ENCODE measurements around the gene CCDC70.
A peak's percentile ranks its signal among the peaks of the same experiment; 100 is the strongest.

CCDC70 gene

DNA sequence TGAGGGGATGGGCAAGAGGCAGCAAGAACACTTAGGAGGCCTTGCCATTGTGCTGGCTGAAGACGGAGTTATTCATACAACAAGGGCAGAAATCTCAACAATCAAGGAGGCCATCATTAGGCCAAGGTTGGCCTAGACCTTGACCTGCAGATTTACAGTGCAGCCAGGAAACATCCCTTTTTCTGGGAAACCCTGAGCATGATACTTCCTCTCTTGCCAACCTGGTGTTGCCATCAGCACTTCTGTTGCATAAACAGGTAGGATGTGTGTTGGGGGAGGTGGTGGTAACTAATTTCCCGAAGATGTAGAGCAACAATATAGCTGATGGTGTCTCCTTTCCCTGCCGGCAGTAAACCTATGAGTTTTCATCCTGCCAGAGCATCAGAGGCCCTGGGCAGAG, 24.8 kb upstream of the CCDC70 start:
- H3K4me3 ChIP-seq (replicated peaks; ENCODE audit: low read depth, low read length) = no peak overlapping the region
- TF ChIP-seq, protein P1, sequence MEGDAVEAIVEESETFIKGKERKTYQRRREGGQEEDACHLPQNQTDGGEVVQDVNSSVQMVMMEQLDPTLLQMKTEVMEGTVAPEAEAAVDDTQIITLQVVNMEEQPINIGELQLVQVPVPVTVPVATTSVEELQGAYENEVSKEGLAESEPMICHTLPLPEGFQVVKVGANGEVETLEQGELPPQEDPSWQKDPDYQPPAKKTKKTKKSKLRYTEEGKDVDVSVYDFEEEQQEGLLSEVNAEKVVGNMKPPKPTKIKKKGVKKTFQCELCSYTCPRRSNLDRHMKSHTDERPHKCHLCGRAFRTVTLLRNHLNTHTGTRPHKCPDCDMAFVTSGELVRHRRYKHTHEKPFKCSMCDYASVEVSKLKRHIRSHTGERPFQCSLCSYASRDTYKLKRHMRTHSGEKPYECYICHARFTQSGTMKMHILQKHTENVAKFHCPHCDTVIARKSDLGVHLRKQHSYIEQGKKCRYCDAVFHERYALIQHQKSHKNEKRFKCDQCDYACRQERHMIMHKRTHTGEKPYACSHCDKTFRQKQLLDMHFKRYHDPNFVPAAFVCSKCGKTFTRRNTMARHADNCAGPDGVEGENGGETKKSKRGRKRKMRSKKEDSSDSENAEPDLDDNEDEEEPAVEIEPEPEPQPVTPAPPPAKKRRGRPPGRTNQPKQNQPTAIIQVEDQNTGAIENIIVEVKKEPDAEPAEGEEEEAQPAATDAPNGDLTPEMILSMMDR (IDR thresholded peaks at IDR 0.05; ENCODE audit: low read length, missing control alignments) = no peak
- DNase-seq (ENCODE audit: low read depth) = no peak

DNA sequence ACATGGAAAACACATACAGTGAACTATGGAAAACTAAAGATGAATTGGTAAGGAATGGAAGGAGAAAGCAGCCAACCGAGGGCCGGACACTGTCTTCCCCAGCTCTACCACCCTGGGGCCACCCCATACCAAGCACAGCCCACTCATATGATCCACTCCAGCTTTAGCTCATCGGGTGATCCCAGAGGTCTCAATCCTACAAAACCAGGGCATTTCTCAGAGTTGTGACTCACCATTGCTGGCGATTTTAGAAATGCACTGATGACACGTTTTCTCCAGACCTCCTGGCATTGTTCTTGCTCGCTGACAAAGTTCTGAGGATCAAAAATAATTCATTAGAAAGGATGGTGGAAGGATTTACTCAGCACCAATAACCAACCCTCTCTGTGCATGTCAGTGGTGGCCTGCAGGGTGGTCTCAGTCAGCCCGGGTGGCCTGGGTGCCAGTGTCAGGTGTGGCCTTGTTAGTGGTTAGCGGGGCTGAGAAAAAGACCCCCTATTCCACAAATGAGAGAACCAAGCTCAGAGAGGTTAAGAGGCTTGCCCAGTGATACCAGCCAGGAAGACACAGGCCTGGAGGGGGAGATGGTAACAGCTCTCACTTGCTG, 23.4 kb upstream of the CCDC70 start:
- H3K4me3 ChIP-seq (replicated peaks; ENCODE audit: low read depth, low read length) = no peak overlapping the region
- TF ChIP-seq, protein P1 (IDR thresholded peaks at IDR 0.05; ENCODE audit: low read length, missing control alignments) = no peak
- peak; percentile 58 for DNase-seq (ENCODE audit: low read depth)

DNA sequence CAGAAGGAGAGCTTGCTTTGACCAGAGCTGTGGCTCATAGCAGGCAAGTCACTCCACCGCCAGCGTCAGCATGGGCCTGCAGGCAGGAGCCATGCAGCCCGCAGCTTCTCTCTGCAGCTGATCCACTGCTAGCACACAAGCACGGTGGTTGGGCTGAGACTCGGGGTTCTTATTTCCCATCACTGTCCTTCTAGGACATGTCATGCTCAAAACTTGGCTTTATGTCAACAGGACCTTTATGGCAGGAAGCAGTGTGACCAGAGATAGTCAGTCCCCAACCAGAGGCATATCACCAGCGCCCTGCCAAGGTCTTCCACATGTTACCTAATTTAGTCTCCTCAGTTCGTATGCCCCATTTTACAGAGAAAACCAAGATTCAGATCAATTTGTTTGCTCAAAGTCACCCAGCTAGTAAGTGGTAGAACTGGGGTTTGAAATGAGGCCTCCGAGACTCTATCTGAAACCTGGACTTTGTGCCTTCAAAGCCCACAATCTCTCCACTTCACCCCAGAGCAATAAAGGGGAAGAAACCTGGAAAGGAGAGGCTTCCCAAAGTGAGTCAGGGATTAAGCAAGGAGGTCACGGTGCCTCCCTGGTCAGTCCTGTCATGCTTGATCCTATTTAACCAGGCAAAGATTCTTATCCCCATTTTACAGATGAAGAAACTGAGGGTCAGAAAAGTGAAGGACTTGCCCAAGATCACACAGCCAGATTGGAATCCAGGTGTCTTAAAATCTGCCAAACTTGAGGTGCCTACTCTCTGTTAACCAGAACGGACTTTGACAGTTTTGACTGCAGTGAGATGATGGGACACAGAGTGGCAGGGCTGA, 21.8 kb upstream of the CCDC70 start:
- DNase-seq (ENCODE audit: low read depth) = no peak
- TF ChIP-seq, protein P1 (IDR thresholded peaks at IDR 0.05; ENCODE audit: low read length, missing control alignments) = no peak

DNA sequence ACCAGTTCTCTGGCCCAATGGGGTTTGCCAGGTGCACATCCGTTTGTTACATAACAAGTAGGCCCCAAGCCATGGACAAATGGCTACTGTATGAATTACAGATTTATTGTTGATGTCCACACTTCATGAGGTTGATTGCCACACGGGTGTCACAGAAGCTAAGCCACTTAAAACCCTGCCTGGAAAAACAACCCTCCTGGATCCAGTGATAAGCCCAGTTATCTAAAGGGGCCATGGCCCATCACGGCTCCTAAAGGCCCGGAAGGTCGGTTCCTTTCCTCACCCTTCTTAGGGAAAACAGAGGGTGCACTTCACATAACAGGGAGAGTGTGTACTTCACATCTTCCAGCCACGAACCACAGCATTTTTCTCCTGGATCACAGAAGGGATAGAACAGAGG, 20.9 kb upstream of the CCDC70 start:
- H3K4me3 ChIP-seq (replicated peaks; ENCODE audit: low read depth, low read length) = no peak overlapping the region
- TF ChIP-seq, protein P1 (IDR thresholded peaks at IDR 0.05; ENCODE audit: low read length, missing control alignments) = no peak
- DNase-seq (ENCODE audit: low read depth) = no peak

More for the DNA sequence above, 21.8 kb upstream of the CCDC70 start:
- no peak overlapping the region for H3K4me3 ChIP-seq (replicated peaks; ENCODE audit: low read depth, low read length)

DNA sequence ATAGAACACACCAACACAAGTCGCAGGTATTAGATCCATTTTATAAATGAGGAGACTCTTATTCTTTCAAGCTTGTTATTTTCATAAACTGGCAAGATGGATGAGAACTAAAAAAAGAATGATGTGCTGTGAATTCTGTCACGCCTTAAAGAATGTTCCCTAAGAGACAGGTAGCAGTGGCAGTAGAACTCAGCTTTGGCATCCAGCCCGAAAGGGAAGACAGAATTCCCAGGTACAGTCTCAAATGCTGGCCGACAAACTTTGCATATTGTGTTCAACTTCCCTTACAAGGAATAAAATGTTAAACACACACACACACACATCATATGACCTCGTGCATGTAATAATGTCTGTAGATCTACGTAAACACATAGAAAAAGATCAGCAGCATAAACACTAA, 20.0 kb upstream of the CCDC70 start:
- DNase-seq (ENCODE audit: low read depth) = no peak
- H3K4me3 ChIP-seq (replicated peaks; ENCODE audit: low read depth, low read length) = no peak overlapping the region
- TF ChIP-seq, protein P1 (IDR thresholded peaks at IDR 0.05; ENCODE audit: low read length, missing control alignments) = no peak

DNA sequence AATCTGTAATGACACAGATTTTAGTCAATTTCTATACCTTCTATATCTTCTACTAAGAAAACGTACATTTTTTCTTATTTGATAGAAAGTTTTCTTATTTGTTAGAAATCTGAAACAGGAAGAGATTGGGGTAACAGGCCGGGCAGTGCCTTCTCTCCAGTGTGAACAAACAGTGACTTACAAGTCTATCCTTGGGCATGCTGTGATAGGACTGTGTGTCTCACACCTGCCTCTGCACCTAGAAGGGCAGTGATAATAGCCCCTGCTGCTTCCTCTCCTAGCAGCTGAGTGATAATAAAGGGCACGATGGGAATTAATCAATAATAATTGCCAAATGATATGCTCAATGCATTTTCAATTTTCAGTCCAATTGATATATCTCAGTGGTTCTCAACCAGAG, 18.2 kb upstream of the CCDC70 start:
- no peak for DNase-seq (ENCODE audit: low read depth)
- TF ChIP-seq, protein P1 (IDR thresholded peaks at IDR 0.05; ENCODE audit: low read length, missing control alignments) = no peak
- no peak overlapping the region for H3K4me3 ChIP-seq (replicated peaks; ENCODE audit: low read depth, low read length)

All from fibroblast of pulmonary artery (primary cell).